ENCODE data around the gene DST.
A peak's percentile ranks its signal among the peaks of the same experiment; 100 is the strongest.

DNA sequence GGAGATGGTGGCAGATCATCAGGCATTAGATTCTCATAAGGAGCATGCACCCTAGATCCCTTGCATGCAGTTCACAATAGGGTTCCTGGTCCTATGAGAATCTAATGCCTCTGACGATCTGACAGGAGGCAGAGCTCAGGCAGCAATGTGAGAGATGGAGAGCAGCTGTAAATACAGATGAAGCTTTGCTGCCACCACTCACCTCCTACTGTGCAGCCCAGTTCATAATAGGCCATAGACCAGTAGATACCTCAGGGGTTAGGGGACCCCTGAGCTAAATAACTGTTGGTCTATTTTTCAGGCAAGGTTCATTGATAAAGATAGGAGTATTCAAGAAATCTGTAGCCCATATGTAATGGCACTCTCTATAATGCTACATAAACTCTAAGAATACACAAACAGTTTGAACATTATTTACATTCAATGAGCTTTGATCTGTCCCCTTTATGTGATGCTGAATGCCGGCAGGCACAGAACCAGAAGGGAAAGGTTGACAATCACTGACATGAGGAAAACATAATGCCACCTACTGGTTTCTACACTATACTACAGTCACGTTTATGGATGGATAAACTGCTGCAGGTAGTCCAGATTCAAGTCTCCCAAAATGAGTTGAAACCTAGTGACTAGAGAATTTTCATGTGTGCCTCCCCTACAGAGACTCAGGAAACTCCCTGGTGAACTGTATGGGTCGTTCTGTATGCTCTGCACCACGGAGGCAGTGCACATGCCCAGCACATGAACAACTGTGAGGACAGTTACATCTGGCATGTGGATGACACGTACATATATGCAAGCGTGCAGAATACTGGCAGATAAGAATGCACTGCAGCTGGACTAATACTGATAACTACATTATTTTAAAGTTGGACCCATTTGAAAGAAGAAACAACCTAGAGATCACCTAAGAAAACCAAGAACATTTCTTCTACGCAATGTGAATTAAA lies 72.0 kb downstream of the DST start:
- TF ChIP-seq, protein P1, sequence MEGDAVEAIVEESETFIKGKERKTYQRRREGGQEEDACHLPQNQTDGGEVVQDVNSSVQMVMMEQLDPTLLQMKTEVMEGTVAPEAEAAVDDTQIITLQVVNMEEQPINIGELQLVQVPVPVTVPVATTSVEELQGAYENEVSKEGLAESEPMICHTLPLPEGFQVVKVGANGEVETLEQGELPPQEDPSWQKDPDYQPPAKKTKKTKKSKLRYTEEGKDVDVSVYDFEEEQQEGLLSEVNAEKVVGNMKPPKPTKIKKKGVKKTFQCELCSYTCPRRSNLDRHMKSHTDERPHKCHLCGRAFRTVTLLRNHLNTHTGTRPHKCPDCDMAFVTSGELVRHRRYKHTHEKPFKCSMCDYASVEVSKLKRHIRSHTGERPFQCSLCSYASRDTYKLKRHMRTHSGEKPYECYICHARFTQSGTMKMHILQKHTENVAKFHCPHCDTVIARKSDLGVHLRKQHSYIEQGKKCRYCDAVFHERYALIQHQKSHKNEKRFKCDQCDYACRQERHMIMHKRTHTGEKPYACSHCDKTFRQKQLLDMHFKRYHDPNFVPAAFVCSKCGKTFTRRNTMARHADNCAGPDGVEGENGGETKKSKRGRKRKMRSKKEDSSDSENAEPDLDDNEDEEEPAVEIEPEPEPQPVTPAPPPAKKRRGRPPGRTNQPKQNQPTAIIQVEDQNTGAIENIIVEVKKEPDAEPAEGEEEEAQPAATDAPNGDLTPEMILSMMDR (conservative IDR thresholded peaks at IDR 0.05 in 1 of 2, IDR thresholded peaks at IDR 0.05 in 1 of 2; ENCODE audit: low read depth in 1 of 2, low read length in 2 of 2): peak; percentile 33 to 66
- TF ChIP-seq EZH2 (IDR thresholded peaks at IDR 0.05; ENCODE audit: low read length, missing control alignments): no peak
